Stimulated activated CD4-positive, alpha-beta T cell treated with anti-CD3 and anti-CD28 coated beads, Interleukin-4, amount 100 ng/mL, for 4 hours (primary cell): ENCODE measurements around the gene MOV10L1.

Source experiments
- DNase-seq, 2 experiments: peaks; one replicate each; pipeline ENCODE4 v3.0.0-alpha.2; 2020

The MOV10L1 gene

GRCh38 chr22:50059881-50060262, 29.9 kb upstream of the MOV10L1 start:
- no peak for DNase-seq

- DNase-seq = no peak
Measured at GRCh38 chr22:50060441-50061140, 29.2 kb upstream of the MOV10L1 start.

GRCh38 chr22:50061141-50061823, 28.5 kb upstream of the MOV10L1 start:
- DNase-seq = no peak

- DNase-seq = no peak
Measured at GRCh38 chr22:50061824-50062355, 27.9 kb upstream of the MOV10L1 start.

- no peak for DNase-seq
Measured at GRCh38 chr22:50062509-50063135, 27.2 kb upstream of the MOV10L1 start.

GRCh38 chr22:50063589-50064393, 26.0 kb upstream of the MOV10L1 start:
- DNase-seq = no peak

- DNase-seq = no peak
Measured at GRCh38 chr22:50064453-50064852, 25.4 kb upstream of the MOV10L1 start.

GRCh38 chr22:50067244-50067643, 22.6 kb upstream of the MOV10L1 start:
- no peak for DNase-seq

- DNase-seq = no peak
Measured at GRCh38 chr22:50068096-50068495, 21.7 kb upstream of the MOV10L1 start.

- no peak for DNase-seq
Measured at GRCh38 chr22:50070366-50070765, 19.4 kb upstream of the MOV10L1 start.

GRCh38 chr22:50071432-50072166, 18.2 kb upstream of the MOV10L1 start:
- no peak for DNase-seq

- no peak for DNase-seq
Measured at GRCh38 chr22:50072167-50072555, 17.6 kb upstream of the MOV10L1 start.

GRCh38 chr22:50072714-50073538, 16.9 kb upstream of the MOV10L1 start:
- no peak for DNase-seq

GRCh38 chr22:50074056-50074455, 15.8 kb upstream of the MOV10L1 start:
- no peak for DNase-seq

GRCh38 chr22:50074551-50075530, 15.0 kb upstream of the MOV10L1 start:
- no peak for DNase-seq

GRCh38 chr22:50076646-50077535, 12.9 kb upstream of the MOV10L1 start:
- DNase-seq = no peak

- DNase-seq = no peak
Measured at GRCh38 chr22:50078246-50078645, 11.6 kb upstream of the MOV10L1 start.

GRCh38 chr22:50078761-50079160, 11.0 kb upstream of the MOV10L1 start:
- no peak for DNase-seq

- DNase-seq = no peak
Measured at GRCh38 chr22:50080077-50080465, 9.7 kb upstream of the MOV10L1 start.
